NCI-H1417 treated with DMSO at 0.1 percent for 48 hours (cell line): ENCODE results near the gene LAMB4.
"Not testable (repeated sequence)": the region's sequence is repeated elsewhere in the genome, so short reads cannot be mapped to it uniquely, and the experiment has no call there.

Source experiments
- DNase-seq: peaks from one replicate; lab custom pipeline; 2025; lab: John Stamatoyannopoulos, UW

LAMB4 gene

DNA sequence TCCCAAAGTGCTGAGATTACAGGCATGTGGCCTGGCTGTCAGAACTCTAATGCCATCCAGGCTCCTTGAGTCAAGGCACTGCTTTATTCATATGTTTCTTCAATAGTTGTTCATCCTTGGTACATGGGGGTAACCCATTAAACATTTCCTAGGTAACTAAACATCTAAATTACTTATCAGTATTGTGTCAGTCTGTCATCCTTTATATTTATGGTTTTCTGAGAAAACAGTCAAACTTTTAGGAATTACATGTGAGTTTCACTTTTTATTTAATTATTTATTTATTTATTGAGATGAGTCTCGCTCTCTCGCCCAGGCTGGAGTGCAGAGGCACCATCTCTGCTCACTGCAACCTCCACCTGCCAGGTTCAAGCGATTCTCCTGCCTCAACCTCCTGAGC lies 81.7 kb downstream of the LAMB4 start:
- no peak for DNase-seq

DNA sequence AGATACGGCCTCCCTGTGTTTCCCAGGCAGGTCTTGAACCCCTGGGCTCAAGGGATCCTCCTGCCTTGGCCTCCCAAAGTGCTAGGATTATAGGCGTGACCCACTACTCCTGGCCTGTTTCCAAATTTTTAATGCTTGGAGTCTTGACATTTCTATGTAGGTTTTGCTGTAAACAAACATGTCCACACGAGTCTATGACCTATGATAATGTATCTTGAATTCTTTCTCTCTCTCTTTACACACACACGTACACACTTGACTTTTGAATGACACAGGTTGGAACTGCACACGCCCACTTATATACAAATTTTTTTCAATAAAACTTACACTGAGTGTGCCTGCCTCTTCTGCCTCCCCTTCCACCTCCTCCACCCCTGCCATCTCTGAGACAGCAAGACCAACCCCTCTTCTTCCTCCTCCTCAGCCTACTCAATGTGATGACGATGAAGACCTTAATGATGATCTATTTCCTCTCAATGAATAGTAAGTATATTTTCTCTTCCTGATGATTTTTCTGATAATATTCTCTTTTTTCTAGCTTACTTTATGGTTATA lies 83.1 kb downstream of the LAMB4 start:
- no peak for DNase-seq

- no peak for DNase-seq
Observed at GRCh38 chr7:108045669-108046068, 84.5 kb downstream of the LAMB4 start.

DNA sequence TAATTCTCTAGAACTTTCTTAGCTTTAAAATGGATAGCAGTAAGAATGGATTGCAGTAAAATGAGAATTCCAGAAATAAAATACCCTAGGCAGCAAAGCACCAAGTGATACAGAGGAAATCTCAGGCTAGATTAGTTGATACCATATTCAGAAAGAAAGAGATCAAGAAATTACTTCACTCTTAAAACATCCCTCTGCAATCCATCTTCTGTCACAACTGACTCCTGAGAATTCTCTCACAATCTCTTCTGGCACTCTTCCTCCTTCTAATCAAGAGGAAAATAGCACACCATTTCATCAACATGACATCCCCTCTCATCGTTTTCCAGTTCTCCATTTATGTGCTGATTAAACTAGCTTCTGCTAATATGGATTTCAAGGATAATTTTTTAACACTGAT lies 85.0 kb downstream of the LAMB4 start:
- DNase-seq = no peak

- no peak for DNase-seq
Observed at GRCh38 chr7:108044345-108044744, 85.8 kb downstream of the LAMB4 start.

DNA sequence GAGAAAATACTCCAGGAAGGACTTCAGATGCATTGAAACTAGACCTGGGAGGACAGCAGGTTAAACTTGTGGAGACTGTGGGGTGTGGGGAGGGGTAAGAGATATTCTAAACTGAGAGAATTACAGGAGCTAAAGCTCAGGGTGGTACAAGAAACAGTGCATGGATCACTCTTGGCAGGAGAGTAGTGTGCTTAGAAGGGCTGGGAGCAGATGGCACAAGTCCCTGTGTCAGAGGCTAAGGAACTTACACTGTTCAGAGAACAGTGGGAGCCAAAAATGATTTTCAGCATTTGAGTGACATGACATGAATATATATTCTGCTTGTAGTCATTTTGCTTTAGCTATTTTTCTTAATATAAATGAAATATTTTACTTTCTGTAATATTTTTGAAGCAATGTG lies 91.2 kb downstream of the LAMB4 start:
- DNase-seq = no peak

DNA sequence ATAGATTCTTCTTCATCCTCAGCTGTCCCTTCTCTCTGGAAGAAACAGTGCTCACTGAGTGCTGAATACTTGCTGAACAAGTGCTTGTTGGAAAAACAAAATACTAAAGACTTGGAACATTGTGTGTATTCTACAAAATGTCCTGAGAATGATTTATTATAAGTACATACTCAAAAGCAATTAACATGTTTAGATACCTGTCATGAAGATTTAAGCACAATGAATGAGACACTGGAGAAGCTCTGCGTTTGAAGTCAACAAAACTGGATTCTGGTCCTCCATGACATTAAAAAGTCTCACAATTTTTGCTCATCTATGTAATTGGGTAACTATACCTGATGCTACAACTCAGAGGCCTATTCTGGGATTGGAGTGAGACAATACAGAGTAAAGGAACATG lies 92.4 kb downstream of the LAMB4 start:
- peak; percentile 42 for DNase-seq

- DNase-seq = no peak
Observed at GRCh38 chr7:108037140-108037539, 93.0 kb downstream of the LAMB4 start.

GRCh38 chr7:108034586-108034985 lies 95.6 kb downstream of the LAMB4 start:
- DNase-seq = no peak

DNA sequence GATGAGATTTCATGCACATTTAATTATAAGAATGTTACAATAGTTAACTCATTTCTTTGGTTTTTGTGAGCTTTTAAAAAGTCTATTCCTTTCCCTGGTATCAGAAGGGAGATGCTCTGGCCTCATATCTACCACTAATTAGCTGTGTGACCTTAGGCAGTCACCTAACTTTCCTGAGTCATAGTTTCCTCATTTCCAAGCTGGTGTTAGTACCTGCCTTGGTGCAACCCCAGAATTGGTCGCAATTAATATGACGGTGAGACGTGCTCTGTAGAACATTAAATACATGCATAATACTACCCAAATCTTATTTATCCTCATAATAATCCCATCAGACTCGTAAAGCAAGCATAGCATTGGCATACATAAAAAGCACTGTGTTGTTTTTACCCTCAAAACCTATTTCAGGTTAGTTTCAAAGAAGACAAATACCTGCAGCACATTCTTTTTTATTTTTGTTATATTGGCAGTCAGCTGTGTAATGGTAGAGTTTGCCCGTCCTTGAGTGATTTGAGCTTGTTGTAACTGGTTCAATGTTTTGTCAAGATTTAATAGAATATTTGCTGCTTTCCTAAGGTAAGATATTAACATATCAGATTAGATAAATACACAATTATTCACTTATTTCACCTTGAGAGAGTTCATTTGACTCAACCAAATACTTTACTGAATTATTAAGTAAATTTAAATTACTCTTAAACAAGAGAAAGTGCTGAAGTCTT lies 96.2 kb downstream of the LAMB4 start:
- DNase-seq = no peak

DNA sequence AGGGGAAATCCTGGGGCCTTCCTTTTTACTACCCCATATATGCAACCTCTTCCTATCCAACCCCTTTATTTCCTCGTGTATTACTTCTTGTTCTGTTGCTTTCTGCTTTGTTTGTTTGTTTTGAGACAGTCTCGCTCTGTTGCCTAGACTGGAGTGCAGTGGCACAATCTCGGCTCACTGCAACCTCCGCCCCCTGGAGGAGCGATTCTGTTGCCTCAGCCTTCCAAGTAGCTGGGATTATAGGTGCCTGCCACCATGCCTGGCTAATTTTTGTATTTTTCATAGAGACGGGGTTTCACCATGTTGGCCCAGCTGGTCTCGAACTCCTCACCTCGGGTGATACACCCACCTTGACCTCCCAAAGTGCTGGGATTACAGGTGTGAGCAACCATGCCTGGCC lies 96.9 kb downstream of the LAMB4 start:
- DNase-seq = not testable (repeated sequence)

GRCh38 chr7:108030516-108030915 lies 99.6 kb downstream of the LAMB4 start:
- DNase-seq = no peak

GRCh38 chr7:108029034-108029433 lies 101.1 kb downstream of the LAMB4 start:
- DNase-seq = no peak

GRCh38 chr7:108028111-108028510 lies 102.0 kb downstream of the LAMB4 start:
- no peak for DNase-seq

DNA sequence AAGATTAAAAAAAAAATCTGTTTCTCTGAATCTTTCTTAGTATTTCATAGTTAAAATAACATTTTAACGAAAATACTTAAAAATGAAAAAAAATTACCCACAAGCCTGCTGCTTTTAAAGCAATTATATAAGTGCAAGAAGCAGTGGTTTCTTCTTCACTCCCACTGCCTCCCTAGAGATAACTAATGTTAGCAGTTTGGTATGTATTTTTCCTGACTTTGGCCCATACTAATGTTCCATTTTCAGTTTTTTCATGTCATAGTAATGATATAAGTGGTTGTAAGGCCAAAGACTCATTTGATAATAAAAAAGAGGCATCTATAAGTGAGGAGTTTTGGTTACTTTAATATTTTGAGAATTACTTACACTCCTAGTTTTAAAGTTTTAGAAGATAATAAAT lies 102.9 kb downstream of the LAMB4 start:
- no peak for DNase-seq

DNA sequence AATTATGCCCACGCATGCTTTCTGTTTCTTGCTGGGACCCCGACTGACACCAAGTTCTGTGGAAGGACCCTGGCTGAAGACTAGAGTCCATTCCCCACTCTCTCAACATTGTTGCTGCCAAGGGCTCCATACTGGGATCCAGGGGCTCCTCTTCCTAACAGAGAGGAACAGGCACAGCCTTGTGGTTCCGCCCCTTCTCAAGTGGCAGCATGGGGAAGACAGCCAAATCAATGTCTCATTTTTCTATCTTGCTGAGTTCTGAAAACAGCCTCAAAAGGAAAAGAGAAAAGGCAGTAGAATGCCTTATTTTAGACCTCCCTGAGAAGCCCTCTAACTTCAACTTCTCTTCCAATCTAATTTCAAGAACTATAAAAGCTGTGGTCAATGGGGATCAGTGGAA lies 103.5 kb downstream of the LAMB4 start:
- no peak for DNase-seq

DNA sequence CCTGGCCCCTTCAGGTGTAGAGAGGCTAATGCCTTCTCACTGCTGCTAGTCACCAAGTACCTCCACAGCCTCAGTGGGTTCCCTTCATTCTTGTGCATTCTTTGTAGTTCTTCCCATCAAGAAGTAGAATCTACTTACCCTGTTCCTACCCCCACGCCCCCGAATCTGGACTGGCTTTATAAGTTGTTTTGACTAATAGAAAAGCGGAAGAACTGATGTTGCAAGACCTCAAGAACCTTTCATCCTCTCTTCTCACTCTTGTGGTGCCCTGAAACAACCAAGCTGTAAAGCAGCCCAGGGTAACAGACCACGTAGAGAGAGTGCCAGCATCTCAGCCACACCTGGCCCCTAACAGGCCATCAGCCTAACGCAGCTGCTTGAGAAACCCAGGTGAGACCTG lies 104.0 kb downstream of the LAMB4 start:
- no peak for DNase-seq

- DNase-seq = no peak
Observed at GRCh38 chr7:108024538-108024937, 105.6 kb downstream of the LAMB4 start.

GRCh38 chr7:108020585-108020984 lies 109.6 kb downstream of the LAMB4 start:
- DNase-seq = no peak

- no peak for DNase-seq
Observed at GRCh38 chr7:108018668-108019067, 111.5 kb downstream of the LAMB4 start.

GRCh38 chr7:108017776-108018151 lies 112.4 kb downstream of the LAMB4 start:
- DNase-seq = no peak

- DNase-seq = peak; percentile 43
Observed at GRCh38 chr7:108016841-108017775, 113.1 kb downstream of the LAMB4 start.

GRCh38 chr7:108015740-108016139 lies 114.4 kb downstream of the LAMB4 start:
- DNase-seq = no peak
